Measurements from ENCODE around the gene PPP1R13B. TPM values are rescaled to one million over a fixed set of nuclear protein-coding genes. Genes with fewer than 3 reads are reported as not detected.

PPP1R13B gene
- polyA plus RNA-seq, 2 of the 4 experiments (the other 2 are of a cell fraction), result 2.2 to 2.7 TPM

- H3K4me2 ChIP-seq, result no peak overlapping the region
- no peak overlapping the region for H3K27ac ChIP-seq
- WGBS (ENCODE audit: missing lambda C conversion rate), result 96% methylated on average over 11 of the region's 15 CpGs
- no peaks in the 10 kb centered on the region for H3K4me1 ChIP-seq
- ATAC-seq, result peak in 1 of 2 experiments; percentile 28; a peak in 2 of 6 replicates
- FAIRE-seq, result no peak
- CTCF ChIA-PET, result interaction anchor here (0.7 to 1.0 kb wide), 2 partner anchors 12 to 32 kb away, joined by 3 read pairs; no protein-coding TSS in a partner anchor
- TF ChIP-seq JUNB (IDR thresholded peaks at IDR 0.05), result no peak
- TF ChIP-seq MAX (IDR thresholded peaks at IDR 0.05), result no peak
- TF ChIP-seq NR3C1 (IDR thresholded peaks at IDR 0.05), result no peak
- no peak for TF ChIP-seq ELK1 (IDR thresholded peaks at IDR 0.05; ENCODE audit: low read depth, low read length)
- TF ChIP-seq MAZ (IDR thresholded peaks at IDR 0.05; ENCODE audit: borderline replicate concordance, low read depth, low read length), result no peak
- TF ChIP-seq HOXB13 (CRISPR knock-in tag; IDR thresholded peaks at IDR 0.05; ENCODE audit: low read depth), result no peak
- TF ChIP-seq CBX2 (IDR thresholded peaks at IDR 0.05; ENCODE audit: borderline replicate concordance, low read depth), result no peak
- TF ChIP-seq REST (IDR thresholded peaks at IDR 0.05), result no peak
- no peak for TF ChIP-seq E2F6 (IDR thresholded peaks at IDR 0.05; ENCODE audit: borderline replicate concordance, low read depth)
- TF ChIP-seq KDM5A (IDR thresholded peaks at IDR 0.05), result no peak
- H3K4me3 ChIP-seq, result no peak overlapping the region
- H3K9me3 ChIP-seq, result no peaks in the 10 kb centered on the region
- DNase-seq (ENCODE audit: low read depth in 1 of 2, low spot score in 1 of 2), result no peak
- POLR2A ChIA-PET, result no interaction called here
Observed at GRCh38 chr14:103730490-103731035, 116.8 kb downstream of the PPP1R13B start.

- H3K4me1 ChIP-seq, result no peaks in the 10 kb centered on the region
- H3K9me3 ChIP-seq, result no peaks in the 10 kb centered on the region
- no peak overlapping the region for H3K27ac ChIP-seq
- ChIA-PET CTCF (interaction anchor here (0.5 to 1.4 kb wide), 3 partner anchors 10 to 57 kb away, joined by 3 to 4 read pairs (median 4); no protein-coding TSS in a partner anchor), POLR2A (no interaction called here)
- ATAC-seq (no peak), FAIRE-seq (no peak), DNase-seq (ENCODE audit: low read depth in 1 of 2, low spot score in 1 of 2) (no peak)
- WGBS (ENCODE audit: missing lambda C conversion rate), result 90% methylated on average over 24 of the region's 24 CpGs
- TF ChIP-seq RARB (CRISPR knock-in tag; IDR thresholded peaks at IDR 0.05), result no peak
- TF ChIP-seq FOSB (CRISPR knock-in tag; IDR thresholded peaks at IDR 0.05), result no peak
- no peak for TF ChIP-seq HDAC2 (IDR thresholded peaks at IDR 0.05)
- TF ChIP-seq FOXS1 (CRISPR knock-in tag; IDR thresholded peaks at IDR 0.05), result no peak
- TF ChIP-seq RAD21 (conservative IDR thresholded peaks at IDR 0.05 in 1 of 2, IDR thresholded peaks at IDR 0.05 in 1 of 2), result no peak
- no peak for TF ChIP-seq SREBF2 (IDR thresholded peaks at IDR 0.05)
- no peak for TF ChIP-seq FOSL2 (IDR thresholded peaks at IDR 0.05)
- TF ChIP-seq FOSL2 (CRISPR knock-in tag; IDR thresholded peaks at IDR 0.05), result no peak
- no peak for TF ChIP-seq MAZ (IDR thresholded peaks at IDR 0.05; ENCODE audit: borderline replicate concordance, low read depth, low read length)
- no peak for TF ChIP-seq EP300 (IDR thresholded peaks at IDR 0.05)
- TF ChIP-seq PBX3 (IDR thresholded peaks at IDR 0.05), result no peak
- TF ChIP-seq BHLHE40 (IDR thresholded peaks at IDR 0.05; ENCODE audit: low read depth, low read length), result no peak
- TF ChIP-seq ESRRA (IDR thresholded peaks at IDR 0.05; ENCODE audit: borderline replicate concordance, low read length), result no peak
- no peak for TF ChIP-seq NFE2L2 (conservative IDR thresholded peaks at IDR 0.05; ENCODE audit: low read length)
- TF ChIP-seq RCOR1 (IDR thresholded peaks at IDR 0.05; ENCODE audit: low read depth, low read length), result no peak
- no peak for TF ChIP-seq ELK1 (IDR thresholded peaks at IDR 0.05; ENCODE audit: low read depth, low read length)
- no peak for TF ChIP-seq HOXA7 (CRISPR knock-in tag; IDR thresholded peaks at IDR 0.05)
- TF ChIP-seq JUNB (IDR thresholded peaks at IDR 0.05), result no peak
- no peak for TF ChIP-seq HOXB13 (CRISPR knock-in tag; IDR thresholded peaks at IDR 0.05; ENCODE audit: low read depth)
- TF ChIP-seq HEYL (CRISPR knock-in tag; IDR thresholded peaks at IDR 0.05), result no peak
- no peak overlapping the region for H3K4me2 ChIP-seq
- H3K4me3 ChIP-seq, result no peak overlapping the region
Observed at GRCh38 chr14:103729496-103730448, 117.6 kb downstream of the PPP1R13B start.

Measured in A549 (cell line).